ENCODE data around the gene RPA1. TPM values are rescaled to one million over a fixed set of nuclear protein-coding genes. Genes with fewer than 3 reads are reported as not detected.

The RPA1 gene
- total and polyA plus RNA-seq, 7 donors: 22.1 to 82.1 (median 52.6) TPM

GRCh38 chr17:1785930-1786329 is 43.9 kb upstream of the RPA1 start:
- H3K36me3 ChIP-seq (ENCODE audit: insufficient read depth in 1 of 2, low read depth in 1 of 2): peaks cover 0 to 7% of the 10 kb centered on the region in 2 donors
- intact Hi-C loops (cut with DNase I): loop anchor here (2.0 to 10.0 kb wide), 4 partner anchors 69 to 119 kb away; no protein-coding TSS in a partner anchor
- no peaks in the 10 kb centered on the region for H3K27me3 ChIP-seq (ENCODE audit: insufficient read depth in 3 of 3, low read length in 2 of 3)
- H3K4me3 ChIP-seq: no peak overlapping the region
- DNase-seq (peak; percentile 37 to 65), ATAC-seq (peak in 2 of 4 donors; percentile 3 to 4)
- no peaks in the 10 kb centered on the region for H3K9me3 ChIP-seq
- H3K4me1 ChIP-seq: peaks cover 65% of the 10 kb centered on the region
- 20 to 32% (median 21%) methylated on average over 4 of the region's 4 CpGs for WGBS, 3 donors
- H3K27ac ChIP-seq: peak overlapping the region; percentile 99
- TF ChIP-seq CTCF (IDR thresholded peaks at IDR 0.05): no peak

- ATAC-seq (no peak), DNase-seq (peak; percentile 12 to 32)
- 57 to 71% (median 63%) methylated on average over 7 of the region's 7 CpGs for WGBS, 3 donors
- Histone ChIP-seq H3K27ac (peak overlapping the region; percentile 99), H3K36me3 (ENCODE audit: insufficient read depth in 1 of 2, low read depth in 1 of 2) (no peaks in the 10 kb centered on the region), H3K4me3 (no peak overlapping the region), H3K27me3 (ENCODE audit: insufficient read depth in 3 of 3, low read length in 2 of 3) (no peaks in the 10 kb centered on the region), H3K9me3 (no peaks in the 10 kb centered on the region), H3K4me1 (peaks cover 65% of the 10 kb centered on the region)
- TF ChIP-seq CTCF (IDR thresholded peaks at IDR 0.05): no peak
- intact Hi-C loops (cut with DNase I): loop anchor here (5.0 to 10.0 kb wide), 3 partner anchors 78 to 119 kb away; no protein-coding TSS in a partner anchor
Observed at GRCh38 chr17:1786708-1787107, 43.1 kb upstream of the RPA1 start.

- no peak for TF ChIP-seq CTCF (IDR thresholded peaks at IDR 0.05)
- no peaks in the 10 kb centered on the region for H3K9me3 ChIP-seq
- 46 to 66% (median 55%) methylated on average over 16 of the region's 16 CpGs for WGBS, 3 donors
- intact Hi-C loops (cut with DNase I): loop anchor here (5.0 to 10.0 kb wide), 3 partner anchors 77 to 120 kb away; no protein-coding TSS in a partner anchor
- H3K27ac ChIP-seq: peak overlapping the region; percentile 99
- H3K4me3 ChIP-seq: no peak overlapping the region
- ATAC-seq (peak; percentile 72 to 80 (median 76)), DNase-seq (peak; percentile 81 to 91)
- H3K4me1 ChIP-seq: peaks cover 59% of the 10 kb centered on the region
- H3K36me3 ChIP-seq (ENCODE audit: insufficient read depth in 1 of 2, low read depth in 1 of 2): peaks cover 0 to 4% of the 10 kb centered on the region in 2 donors
- H3K27me3 ChIP-seq (ENCODE audit: insufficient read depth in 3 of 3, low read length in 2 of 3): no peaks in the 10 kb centered on the region
Observed at GRCh38 chr17:1787301-1787902, 42.4 kb upstream of the RPA1 start.

- Histone ChIP-seq H3K9me3 (no peaks in the 10 kb centered on the region), H3K4me1 (peaks cover 55% of the 10 kb centered on the region), H3K27me3 (ENCODE audit: insufficient read depth in 3 of 3, low read length in 2 of 3) (no peaks in the 10 kb centered on the region), H3K4me3 (no peak overlapping the region), H3K27ac (peak overlapping the region; percentile 99), H3K36me3 (ENCODE audit: insufficient read depth in 1 of 2, low read depth in 1 of 2) (peaks cover 0 to 4% of the 10 kb centered on the region in 2 donors)
- DNase-seq: no peak
- peak in 2 of 4 donors; percentile 26 to 28 for ATAC-seq
- intact Hi-C loops (cut with DNase I): loop anchor here (2.0 to 10.0 kb wide), 4 partner anchors 39 to 123 kb away; partner anchors contain the start of gene SMYD4 (in 1 of the 2)
- no peak for TF ChIP-seq CTCF (IDR thresholded peaks at IDR 0.05)
- 39 to 56% (median 45%) methylated on average over 5 of the region's 5 CpGs for WGBS, 3 donors
Observed at GRCh38 chr17:1789936-1790335, 39.9 kb upstream of the RPA1 start.
